KBM-7 (cell line): ENCODE measurements around the gene WDR83.

Source experiments
- DNase-seq: peaks from one replicate; pipeline ENCODE4 v3.0.0-alpha.2; 2015
- in situ Hi-C: fragments of 300-500 bp; cut with MboI; formaldehyde crosslinking; loops from 2 replicates; pipeline ENCODE4 v1.14.3; 2020; ENCODE audit warnings: low sequenced_read_pairs, low pct_unique_long_range_greater_than_20kb, mixed read lengths

WDR83 gene

GRCh38 chr19:12649941-12650340 is 16.7 kb upstream of the WDR83 start:
- in situ Hi-C loops = no loop called here
- DNase-seq = no peak

GRCh38 chr19:12652219-12652618 is 14.4 kb upstream of the WDR83 start:
- in situ Hi-C loops = no loop called here
- DNase-seq = no peak

GRCh38 chr19:12655546-12655945 is 11.1 kb upstream of the WDR83 start:
- no peak for DNase-seq
- in situ Hi-C loops = no loop called here

GRCh38 chr19:12656899-12657571 is 9.6 kb upstream of the WDR83 start:
- DNase-seq = no peak
- in situ Hi-C loops = no loop called here

GRCh38 chr19:12657966-12658365 is 8.6 kb upstream of the WDR83 start:
- in situ Hi-C loops = no loop called here
- DNase-seq = no peak

GRCh38 chr19:12660980-12661379 is 5.6 kb upstream of the WDR83 start:
- in situ Hi-C loops = no loop called here
- no peak for DNase-seq

GRCh38 chr19:12664406-12665280 is 2.0 kb upstream of the WDR83 start:
- no peak for DNase-seq
- in situ Hi-C loops = no loop called here

- peak; percentile 89 for DNase-seq
- in situ Hi-C loops = no loop called here
These were observed 1.4 kb upstream of the WDR83 start for GRCh38 chr19:12665281-12665573.

GRCh38 chr19:12665671-12666264 is 839 bp upstream of the WDR83 start:
- no peak for DNase-seq
- in situ Hi-C loops = no loop called here

GRCh38 chr19:12667731-12668302 is 1.2 kb downstream of the WDR83 start:
- DNase-seq = no peak
- in situ Hi-C loops = no loop called here

- in situ Hi-C loops = no loop called here
- no peak for DNase-seq
These were observed 1.7 kb downstream of the WDR83 start for GRCh38 chr19:12668346-12668745.

GRCh38 chr19:12668932-12669269 is 2.3 kb downstream of the WDR83 start:
- DNase-seq = no peak

GRCh38 chr19:12669270-12670158 is 2.9 kb downstream of the WDR83 start:
- in situ Hi-C loops = no loop called here
- peak; percentile 86 for DNase-seq

More at GRCh38 chr19:12668932-12669269, 2.3 kb downstream of the WDR83 start:
- in situ Hi-C loops = no loop called here

- in situ Hi-C loops = no loop called here
These were observed 3.7 kb downstream of the WDR83 start for GRCh38 chr19:12670159-12670928.

GRCh38 chr19:12672744-12673143 is 6.1 kb downstream of the WDR83 start:
- in situ Hi-C loops = no loop called here
- DNase-seq = no peak

More at GRCh38 chr19:12670159-12670928, 3.7 kb downstream of the WDR83 start:
- no peak for DNase-seq

- in situ Hi-C loops = no loop called here
- no peak for DNase-seq
These were observed 8.8 kb downstream of the WDR83 start for GRCh38 chr19:12675399-12675798.

- no peak for DNase-seq
- in situ Hi-C loops = no loop called here
These were observed 9.3 kb downstream of the WDR83 start for GRCh38 chr19:12675940-12676339.

GRCh38 chr19:12676384-12676792 is 9.8 kb downstream of the WDR83 start:
- in situ Hi-C loops = no loop called here
- DNase-seq = peak; percentile 80
